Panc1 (cell line): Measurements from ENCODE around the gene INPP4B. TPM values are rescaled to one million over a fixed set of nuclear protein-coding genes. Genes with fewer than 3 reads are reported as not detected.

Experiments used
- ATAC-seq: fragments of 200-7000 bp; cut with Tn5 transposase; 2 replicates; pipeline ENCODE4 v1.9.1; 2020; ENCODE audit warnings: mild to moderate bottlenecking, moderate library complexity
- BruUV-seq: library from RNA; stranded (reverse); fragments of 400-500 nt; replicated peaks from 2 replicates; lab custom pipeline; 2021; lab: Mats Ljungman, UMichigan
- CTCF ChIA-PET: fragments of 300-600 bp; sonication (Branson Sonifier 250); formaldehyde crosslinking; loops from one replicate; lab custom pipeline; 2022; ENCODE audit warnings: antibody characterized with exemption; lab: Charles Lee
- POLR2A ChIA-PET: fragments of 300-600 bp; sonication (Branson Sonifier 250); formaldehyde crosslinking; loops from one replicate; lab custom pipeline; 2022; ENCODE audit warnings: antibody characterized with exemption; lab: Charles Lee
- DNase-seq: peaks from one replicate; pipeline ENCODE4 v3.0.0-alpha.2; 2010; ENCODE audit warnings: low read depth, low spot score
- H3K27ac ChIP-seq: 2 replicates; pipeline ENCODE4 v1.5.1; 2011; ENCODE audit warnings: mild to moderate bottlenecking, low read length, inconsistent platforms
- H3K27me3 ChIP-seq: fragments of 200-500 bp; sonication (Bioruptor generic); 2 replicates; pipeline ENCODE4 v1.6.0; 2014; ENCODE audit warnings: low read length, inconsistent platforms; ENCODE audit not compliant: control insufficient read depth, insufficient read depth
- H3K36me3 ChIP-seq: fragments of 200-500 bp; sonication (Bioruptor generic); 2 replicates; pipeline ENCODE4 v1.5.1; 2014; ENCODE audit warnings: inconsistent platforms, mild to moderate bottlenecking, low read length, moderate library complexity; ENCODE audit not compliant: control insufficient read depth, insufficient read depth
- H3K4me1 ChIP-seq: 2 replicates; pipeline ENCODE4 v1.5.1; 2011; ENCODE audit warnings: inconsistent platforms, mild to moderate bottlenecking, low read length, moderate library complexity; ENCODE audit not compliant: control insufficient read depth, insufficient read depth
- H3K4me3 ChIP-seq, 2 experiments: 2 replicates each; pipeline ENCODE4 v1.5.1; 2011 to 2012; ENCODE audit warnings: low read depth in 2 of 2, low read length in 2 of 2, mild to moderate bottlenecking in 2 of 2, inconsistent platforms in 1 of 2, moderate library complexity in 1 of 2
- H3K9me3 ChIP-seq: fragments of 200-500 bp; sonication (Bioruptor generic); 2 replicates; pipeline ENCODE4 v1.5.1; 2014; ENCODE audit warnings: low read depth, mild to moderate bottlenecking, inconsistent platforms, low read length, moderate library complexity; ENCODE audit not compliant: control insufficient read depth, insufficient read depth
- CTCF ChIP-seq: fragments of 450-650 bp; IDR thresholded peaks from 2 replicates; pipeline ENCODE4 v1.5.1; 2017; ENCODE audit warnings: mild to moderate bottlenecking
- POLR2AphosphoS5 ChIP-seq: IDR thresholded peaks from 2 replicates; pipeline ENCODE4 v1.6.1; 2012; ENCODE audit warnings: mild to moderate bottlenecking, low read depth, low read length, moderate library complexity
- SIN3A ChIP-seq: IDR thresholded peaks from 2 replicates; pipeline ENCODE4 v1.6.1; 2012; ENCODE audit warnings: low read depth, mild to moderate bottlenecking, low read length, moderate library complexity, borderline replicate concordance; ENCODE audit not compliant: insufficient read depth
- TCF7L2 ChIP-seq: IDR thresholded peaks from 2 replicates; pipeline ENCODE4 v1.6.1; 2011; ENCODE audit warnings: mild to moderate bottlenecking, low read depth, low read length, inconsistent platforms
- in situ Hi-C: cut with HindIII; loops from 2 replicates; pipeline ENCODE4 v1.10.0; 2016; ENCODE audit warnings: low sequenced_read_pairs, low pct_unique_long_range_greater_than_20kb
- intact Hi-C: fragments of 100-400 bp; cut with micrococcal nuclease; formaldehyde crosslinking; loops from one replicate; pipeline ENCODE4 v1.10.0; 2022; ENCODE audit not compliant: unreplicated experiment
- total RNA-seq: library from RNA; stranded (reverse); gene quantifications from one replicate; pipeline ENCODE4 v1.2.1, GENCODE V29; 2021; ENCODE audit not compliant: unreplicated experiment
- TF ChIP-seq, protein P1 (sequence below), 2 experiments: IDR thresholded peaks; 2 replicates each; pipeline ENCODE4 v1.6.1; 2011 to 2012; ENCODE audit warnings: low read depth in 2 of 2, control low read depth in 1 of 2, low read length in 1 of 2, mild to moderate bottlenecking in 1 of 2, moderate library complexity in 1 of 2; ENCODE audit not compliant: insufficient read depth in 1 of 2

The INPP4B gene
- total RNA-seq, 1 experiment from 2014 or later, result 4.5 TPM

DNA sequence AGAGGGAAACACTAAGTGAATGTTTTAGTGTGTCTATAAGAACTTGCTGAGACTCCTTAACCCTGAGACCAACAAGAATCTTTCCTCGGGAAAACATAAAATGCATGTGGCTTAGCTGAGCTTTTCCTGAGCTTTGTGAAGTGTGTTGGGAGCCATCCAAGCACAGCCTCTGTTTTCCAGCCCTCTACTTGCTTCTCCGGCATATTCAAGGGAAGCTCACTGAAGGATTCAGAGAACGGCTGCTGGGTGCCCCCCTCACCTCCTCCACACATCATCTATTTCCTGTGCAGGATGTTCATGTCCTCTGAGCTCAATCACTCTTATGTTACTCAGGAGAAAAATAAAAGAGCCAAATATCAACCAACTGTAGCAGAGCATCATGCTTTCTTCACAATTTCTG, 717.6 kb downstream of the INPP4B start:
- ATAC-seq, result no peak
- in situ Hi-C loops, result no loop called here
- intact Hi-C loops, result loop anchor here (5.0 to 10.0 kb wide), 2 partner anchors 219 to 586 kb away; no protein-coding TSS in a partner anchor
- CTCF ChIA-PET, result no interaction called here
- Histone ChIP-seq H3K9me3 (no peaks in the 10 kb centered on the region), H3K4me3 (no peak overlapping the region), H3K27me3 (no peaks in the 10 kb centered on the region), H3K4me1 (no peaks in the 10 kb centered on the region), H3K36me3 (no peaks in the 10 kb centered on the region), H3K27ac (no peak overlapping the region)
- no peak for TF ChIP-seq SIN3A
- no peak for TF ChIP-seq CTCF
- TF ChIP-seq, protein P1, sequence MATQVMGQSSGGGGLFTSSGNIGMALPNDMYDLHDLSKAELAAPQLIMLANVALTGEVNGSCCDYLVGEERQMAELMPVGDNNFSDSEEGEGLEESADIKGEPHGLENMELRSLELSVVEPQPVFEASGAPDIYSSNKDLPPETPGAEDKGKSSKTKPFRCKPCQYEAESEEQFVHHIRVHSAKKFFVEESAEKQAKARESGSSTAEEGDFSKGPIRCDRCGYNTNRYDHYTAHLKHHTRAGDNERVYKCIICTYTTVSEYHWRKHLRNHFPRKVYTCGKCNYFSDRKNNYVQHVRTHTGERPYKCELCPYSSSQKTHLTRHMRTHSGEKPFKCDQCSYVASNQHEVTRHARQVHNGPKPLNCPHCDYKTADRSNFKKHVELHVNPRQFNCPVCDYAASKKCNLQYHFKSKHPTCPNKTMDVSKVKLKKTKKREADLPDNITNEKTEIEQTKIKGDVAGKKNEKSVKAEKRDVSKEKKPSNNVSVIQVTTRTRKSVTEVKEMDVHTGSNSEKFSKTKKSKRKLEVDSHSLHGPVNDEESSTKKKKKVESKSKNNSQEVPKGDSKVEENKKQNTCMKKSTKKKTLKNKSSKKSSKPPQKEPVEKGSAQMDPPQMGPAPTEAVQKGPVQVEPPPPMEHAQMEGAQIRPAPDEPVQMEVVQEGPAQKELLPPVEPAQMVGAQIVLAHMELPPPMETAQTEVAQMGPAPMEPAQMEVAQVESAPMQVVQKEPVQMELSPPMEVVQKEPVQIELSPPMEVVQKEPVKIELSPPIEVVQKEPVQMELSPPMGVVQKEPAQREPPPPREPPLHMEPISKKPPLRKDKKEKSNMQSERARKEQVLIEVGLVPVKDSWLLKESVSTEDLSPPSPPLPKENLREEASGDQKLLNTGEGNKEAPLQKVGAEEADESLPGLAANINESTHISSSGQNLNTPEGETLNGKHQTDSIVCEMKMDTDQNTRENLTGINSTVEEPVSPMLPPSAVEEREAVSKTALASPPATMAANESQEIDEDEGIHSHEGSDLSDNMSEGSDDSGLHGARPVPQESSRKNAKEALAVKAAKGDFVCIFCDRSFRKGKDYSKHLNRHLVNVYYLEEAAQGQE (IDR thresholded peaks at IDR 0.05; ENCODE audit: insufficient read depth in 1 of 2, low read depth in 2 of 2, low read length in 1 of 2), result no peak
- no peak for TF ChIP-seq POLR2AphosphoS5
- TF ChIP-seq TCF7L2, result no peak
- no peak for DNase-seq
- POLR2A ChIA-PET, result no interaction called here
- no TSS peak for BruUV-seq

DNA sequence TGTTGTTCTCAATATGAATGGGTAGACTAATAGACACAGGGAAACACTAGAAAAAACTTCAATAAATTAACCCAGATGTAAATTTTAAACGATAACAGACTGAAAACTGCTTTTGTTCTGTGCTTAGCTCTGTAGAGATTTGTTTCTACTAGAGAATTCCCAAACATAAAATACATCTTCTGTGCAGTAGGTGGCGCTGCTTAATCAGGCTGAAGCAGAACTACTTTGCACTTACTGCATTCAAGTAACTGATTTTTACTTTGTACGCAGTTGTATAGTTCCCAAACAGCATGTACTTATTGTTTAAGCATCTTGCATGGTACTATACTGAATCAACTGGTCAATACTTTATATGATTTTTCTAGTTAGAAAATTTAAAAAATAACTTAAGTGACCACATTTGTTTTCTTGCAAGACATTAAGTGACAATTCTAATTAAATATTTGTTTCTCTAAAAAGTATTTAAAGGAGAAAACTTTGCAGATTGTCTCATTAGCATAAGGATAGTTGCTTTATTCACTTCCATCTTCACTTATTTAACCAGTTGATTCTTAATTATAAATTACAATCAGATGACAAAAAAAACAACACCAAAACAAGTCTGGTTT, 719.1 kb downstream of the INPP4B start:
- ChIA-PET CTCF (interaction anchor here (0.6 kb wide), 1 partner anchor 79 kb away, joined by 3 read pairs; no protein-coding TSS in a partner anchor), POLR2A (no interaction called here)
- Histone ChIP-seq H3K27me3 (no peaks in the 10 kb centered on the region), H3K9me3 (no peaks in the 10 kb centered on the region), H3K36me3 (no peaks in the 10 kb centered on the region), H3K4me1 (no peaks in the 10 kb centered on the region), H3K27ac (no peak overlapping the region), H3K4me3 (no peak overlapping the region)
- TF ChIP-seq SIN3A, result no peak
- TF ChIP-seq CTCF, result peak; percentile 68; the same call in 1 of the 2 replicates
- TF ChIP-seq POLR2AphosphoS5, result no peak
- TF ChIP-seq, protein P1 (IDR thresholded peaks at IDR 0.05; ENCODE audit: insufficient read depth in 1 of 2, low read depth in 2 of 2, low read length in 1 of 2), result no peak
- no peak for TF ChIP-seq TCF7L2
- BruUV-seq, result no TSS peak
- DNase-seq (peak; percentile 51), ATAC-seq (peak; percentile 48; the same call in 1 of the 2 replicates)
- intact Hi-C loops (loop anchor here (2.0 to 10.0 kb wide), 3 partner anchors 220 to 720 kb away; partner anchors contain the start of gene INPP4B), in situ Hi-C loops (no loop called here)
